ENCODE data around the gene VWA5B1.

- TF ChIP-seq POLR2A (IDR thresholded peaks at IDR 0.05; ENCODE audit: low read length) (no peak), GATA1 (IDR thresholded peaks at IDR 0.05; ENCODE audit: low read depth, low read length) (no peak)
These were observed 65.4 kb downstream of the VWA5B1 start for GRCh38 chr1:20355828-20356735.
